WI38 (cell line): ENCODE measurements around the gene ARHGEF4.

ENCODE experiments used
- H3K4me3 ChIP-seq: 2 replicates; pipeline ENCODE4 v1.5.1; 2011; ENCODE audit warnings: low read depth, mild to moderate bottlenecking, control low read depth, low read length
- CTCF ChIP-seq: IDR thresholded peaks from 2 replicates; pipeline ENCODE4 v1.5.1; 2012; ENCODE audit warnings: low read depth, mild to moderate bottlenecking, control low read depth, low read length

The ARHGEF4 gene

GRCh38 chr2:130824492-130825061 is 12.1 kb upstream of the ARHGEF4 start:
- no peak overlapping the region for H3K4me3 ChIP-seq
- TF ChIP-seq CTCF = no peak

DNA sequence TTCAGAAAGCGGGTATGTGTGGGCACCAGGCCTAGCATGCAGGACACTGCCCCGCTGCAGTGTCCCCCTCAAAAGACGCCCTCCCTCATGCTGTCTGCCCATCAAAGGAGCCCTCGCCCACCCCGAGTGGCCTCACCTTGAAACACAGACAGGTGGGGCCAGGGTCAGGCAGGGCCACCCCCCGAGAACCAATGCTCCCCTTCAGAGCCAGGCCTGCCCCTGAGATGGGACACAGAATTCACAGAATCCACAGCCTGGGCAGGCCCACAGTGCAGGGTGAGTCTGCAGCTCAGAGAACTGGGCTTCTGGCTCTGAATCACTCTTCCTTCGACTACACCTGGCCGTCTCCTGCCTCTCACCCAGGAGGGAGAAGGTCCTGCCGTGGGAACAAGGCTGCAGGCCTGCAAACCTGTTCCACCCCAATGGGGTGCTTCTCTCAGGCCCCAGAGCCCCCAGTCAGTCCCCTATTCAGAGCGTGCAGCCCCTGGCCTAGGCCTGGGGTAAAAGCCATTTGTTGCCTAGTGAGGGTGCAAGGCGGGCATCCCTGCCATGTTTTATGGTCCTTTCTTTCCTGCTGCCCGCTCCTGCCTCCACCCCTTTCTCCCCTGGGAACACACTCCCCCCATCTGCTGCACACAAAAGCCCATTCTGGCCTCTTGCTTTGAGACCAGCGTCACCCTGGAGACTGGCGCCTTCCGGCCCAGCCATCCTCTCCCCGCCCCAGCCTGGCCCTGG is 11.3 kb upstream of the ARHGEF4 start:
- no peak for TF ChIP-seq CTCF
- no peak overlapping the region for H3K4me3 ChIP-seq

DNA sequence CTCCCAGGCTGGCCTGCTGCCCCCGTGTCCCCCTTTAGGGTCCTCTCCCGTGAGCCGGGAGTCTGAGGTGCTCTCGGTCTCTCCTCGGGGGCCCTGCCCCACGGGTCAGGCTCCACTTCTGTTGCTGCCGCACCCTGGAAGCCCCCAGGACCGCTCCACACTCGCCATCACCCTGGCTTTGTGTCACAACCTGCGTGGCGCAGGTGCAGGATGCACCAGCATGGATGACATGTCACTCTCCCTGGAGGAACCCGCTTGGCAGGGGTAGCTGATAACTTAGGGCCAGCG is 10.8 kb upstream of the ARHGEF4 start:
- TF ChIP-seq CTCF = no peak
- H3K4me3 ChIP-seq = no peak overlapping the region

- no peak overlapping the region for H3K4me3 ChIP-seq
- no peak for TF ChIP-seq CTCF
Measured at GRCh38 chr2:130826419-130826818, 10.3 kb upstream of the ARHGEF4 start.

GRCh38 chr2:130826821-130827501 is 9.8 kb upstream of the ARHGEF4 start:
- no peak for TF ChIP-seq CTCF
- H3K4me3 ChIP-seq = no peak overlapping the region

DNA sequence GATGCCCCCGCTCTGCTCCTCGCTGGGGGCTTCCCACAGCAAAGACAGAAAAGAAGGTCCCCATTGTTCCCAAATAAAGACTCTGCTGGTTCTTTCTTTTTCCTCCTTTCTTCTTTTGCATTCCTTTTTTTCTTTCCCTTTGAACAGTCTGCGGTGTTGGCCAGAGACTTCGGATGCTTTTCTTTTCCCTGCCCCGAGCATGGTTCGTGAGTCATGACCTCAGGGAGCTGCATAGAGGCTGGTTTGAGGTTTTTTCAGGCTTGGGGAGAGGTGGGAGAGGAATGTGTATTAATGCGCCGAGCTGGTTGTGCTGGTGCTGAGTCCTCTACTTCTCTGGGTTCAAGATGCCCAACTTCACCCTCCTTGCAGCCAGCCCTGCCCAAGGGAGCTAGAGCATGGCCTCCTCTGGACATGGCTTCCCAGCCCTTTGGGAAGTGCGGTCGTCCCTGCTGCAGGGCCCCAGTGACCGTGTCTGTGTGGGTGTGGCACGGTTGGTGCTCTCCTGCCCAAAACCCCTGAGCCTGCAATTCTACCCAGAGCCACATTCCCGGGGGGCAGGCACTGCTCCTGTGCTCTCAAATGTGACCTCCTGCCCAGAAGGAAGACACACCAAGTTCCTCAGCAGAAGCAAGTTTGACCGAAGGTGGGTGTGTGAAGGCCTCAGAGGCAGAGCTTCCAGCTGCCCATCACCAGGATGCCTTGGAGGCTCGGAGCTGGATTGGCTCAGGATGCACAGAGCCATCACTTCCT is 9.0 kb upstream of the ARHGEF4 start:
- TF ChIP-seq CTCF = no peak
- H3K4me3 ChIP-seq = no peak overlapping the region
